HG03575 (cell line): ENCODE results near the gene ATP1B1.

Experiments used
- ATAC-seq: cut with Tn5 transposase; IDR thresholded peaks from one replicate; pipeline ENCODE4 v1.9.1; 2021; ENCODE audit not compliant: unreplicated experiment, insufficient number of reproducible peaks, low FRiP score; ENCODE audit errors: extremely low read depth

Gene ATP1B1

DNA sequence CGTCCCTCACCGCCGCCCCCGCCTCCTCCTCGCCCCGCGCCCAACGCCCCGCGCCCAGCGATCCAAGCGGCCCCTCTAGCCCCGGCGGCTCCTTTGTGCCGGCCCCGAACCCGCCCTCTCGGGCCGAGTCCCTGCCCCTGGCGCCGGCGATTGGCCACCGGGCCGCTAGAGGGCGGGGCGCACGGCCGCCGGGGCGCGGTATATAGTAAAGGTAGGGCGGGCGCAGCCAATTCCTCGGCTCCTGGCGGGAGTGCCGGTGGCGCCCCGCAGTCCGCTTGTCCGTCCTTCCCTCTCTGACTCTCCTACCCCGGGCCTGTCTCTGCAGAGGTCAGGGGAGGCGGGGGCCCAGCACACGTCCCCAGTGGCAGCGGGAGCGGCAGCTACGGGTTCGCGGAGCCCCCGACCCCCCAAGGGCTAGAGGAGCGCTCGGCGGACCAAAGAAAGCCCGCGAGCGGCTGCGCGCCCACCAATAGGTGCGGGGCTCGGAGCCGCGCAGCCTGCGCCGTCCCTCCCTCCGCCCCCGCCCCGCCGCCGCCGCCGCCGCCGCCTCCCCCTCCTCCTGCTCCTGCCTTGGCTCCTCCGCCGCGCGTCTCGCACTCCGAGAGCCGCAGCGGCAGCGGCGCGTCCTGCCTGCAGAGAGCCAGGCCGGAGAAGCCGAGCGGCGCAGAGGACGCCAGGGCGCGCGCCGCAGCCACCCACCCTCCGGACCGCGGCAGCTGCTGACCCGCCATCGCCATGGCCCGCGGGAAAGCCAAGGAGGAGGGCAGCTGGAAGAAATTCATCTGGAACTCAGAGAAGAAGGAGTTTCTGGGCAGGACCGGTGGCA is at the start of gene ATP1B1:
Gene ATP1B1, plus strand, starts transcription at position 596 of the 826 bp plus-strand sequence. Its CDS starts 140 bp downstream, at position 736.
- ATAC-seq = peak; percentile 42

DNA sequence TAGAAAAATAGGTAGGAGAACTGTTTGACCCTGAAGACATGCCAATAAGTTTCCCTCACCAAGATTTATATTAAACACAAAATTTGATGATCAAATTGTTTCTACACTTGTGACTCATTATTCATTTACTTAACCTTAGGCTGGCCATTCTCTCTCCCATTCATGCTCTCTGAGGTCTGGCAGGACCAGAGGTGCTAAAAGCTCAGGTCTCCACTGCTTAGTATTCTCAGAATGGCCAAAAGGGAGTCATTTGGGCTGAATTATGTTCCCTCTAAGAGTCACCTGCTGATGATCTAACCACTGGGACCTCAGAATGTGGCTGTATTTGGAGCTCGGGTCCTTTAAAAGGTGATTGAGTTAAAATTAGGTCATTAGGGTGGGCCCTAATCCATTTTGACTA is 47.1 kb upstream of the ATP1B1 start:
- ATAC-seq = no peak

DNA sequence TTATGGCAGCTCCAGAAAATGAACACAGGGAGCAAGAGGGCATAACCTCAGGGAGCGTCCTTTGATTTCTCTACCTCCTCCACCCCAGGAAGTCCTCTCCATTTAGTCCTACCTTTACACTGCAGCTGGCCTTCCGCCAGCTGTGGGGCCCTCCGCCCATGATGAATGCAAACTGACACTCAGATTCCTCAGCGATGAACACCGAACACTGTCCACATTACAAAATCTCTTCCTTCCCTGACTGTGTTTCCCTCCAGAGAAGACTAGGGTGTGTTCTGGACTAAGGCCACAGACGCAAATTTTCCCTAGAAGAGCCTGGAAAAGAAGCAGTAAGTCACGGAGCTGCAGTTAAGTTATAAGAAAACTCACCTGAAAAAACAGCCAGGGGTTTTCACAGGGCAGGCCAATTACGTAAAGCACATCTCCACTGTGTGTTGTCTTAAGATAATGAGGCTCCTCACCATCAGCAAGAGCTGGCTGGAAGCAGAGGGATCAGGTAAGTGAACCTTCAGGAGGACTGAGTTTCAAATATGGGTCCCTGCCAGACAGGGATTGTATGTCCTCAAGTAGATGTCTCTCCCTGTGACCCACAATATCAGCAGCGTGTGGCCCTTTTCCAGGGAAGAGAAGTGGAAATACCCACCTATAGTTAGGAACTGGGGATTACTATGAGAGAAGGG is 46.3 kb upstream of the ATP1B1 start:
- ATAC-seq = no peak

DNA sequence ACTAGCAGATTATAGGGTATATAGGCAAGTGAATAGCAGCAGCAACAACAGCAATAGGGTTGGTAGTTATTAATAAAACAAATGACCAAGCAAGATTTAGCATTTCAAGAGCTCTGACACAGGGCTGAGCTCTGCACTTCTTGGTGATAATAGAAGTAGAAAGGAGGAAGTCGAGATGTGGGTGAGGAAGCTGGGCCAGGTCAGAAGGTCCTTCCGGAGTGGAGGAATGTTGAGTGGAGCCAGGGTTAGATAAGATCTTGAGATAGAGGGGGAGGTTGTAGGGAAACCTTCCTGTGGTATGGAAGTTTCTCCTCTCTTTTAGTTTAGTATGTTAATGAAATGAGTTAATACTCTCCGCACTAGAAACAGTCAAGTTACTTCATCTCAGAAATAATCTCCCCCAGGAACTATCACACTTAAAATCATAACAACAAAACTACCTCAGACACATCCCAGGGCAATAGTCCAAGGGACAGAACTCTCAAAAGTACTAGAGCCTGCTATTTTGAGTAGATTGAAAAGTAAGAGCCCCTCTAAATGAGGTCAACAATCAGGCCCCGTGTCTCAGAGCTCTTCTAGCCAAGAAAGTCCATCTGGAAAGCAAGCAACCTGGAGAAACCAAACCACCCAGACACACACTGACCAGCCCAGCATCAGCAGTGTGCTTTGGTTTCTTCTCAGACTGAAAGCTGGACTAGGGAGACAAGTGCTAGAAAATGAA is 45.4 kb upstream of the ATP1B1 start:
- ATAC-seq = no peak

DNA sequence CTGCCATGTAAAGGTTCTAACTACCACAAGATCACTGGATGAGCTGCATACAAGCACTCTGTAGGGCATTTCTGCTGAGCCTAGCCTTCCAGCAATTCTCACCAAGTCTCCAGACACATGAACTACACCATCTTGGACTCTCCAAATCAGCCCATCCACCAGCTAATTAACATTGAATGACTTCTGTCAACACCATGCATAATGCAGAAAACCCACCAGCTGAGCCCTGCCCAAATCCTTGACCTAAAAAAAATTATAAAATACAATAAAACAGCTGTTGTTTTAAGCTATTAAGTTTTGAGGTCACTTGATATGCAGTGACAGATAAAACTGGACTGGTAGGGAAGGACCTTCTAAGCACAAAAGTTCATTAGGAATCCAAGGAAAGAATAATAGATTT is 44.3 kb upstream of the ATP1B1 start:
- no peak for ATAC-seq

DNA sequence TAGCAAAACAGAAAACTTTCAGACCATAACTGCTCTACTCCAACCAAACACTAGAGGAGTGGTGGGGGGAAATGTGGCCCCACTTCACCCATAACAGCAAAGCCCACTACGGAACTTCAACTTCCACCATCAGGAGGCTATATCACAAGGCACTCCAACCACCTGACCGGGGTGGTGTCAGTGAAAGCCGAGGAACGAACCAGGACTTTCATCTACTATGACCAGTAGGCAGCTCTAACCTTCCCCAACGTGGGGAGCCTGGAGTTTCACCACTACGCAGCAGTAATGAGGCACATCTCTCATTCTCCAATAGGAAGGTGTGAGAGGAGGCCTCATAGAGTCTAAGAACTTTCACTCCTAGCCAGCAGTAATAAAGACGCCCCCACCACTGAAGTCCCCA is 42.4 kb upstream of the ATP1B1 start:
- no peak for ATAC-seq

DNA sequence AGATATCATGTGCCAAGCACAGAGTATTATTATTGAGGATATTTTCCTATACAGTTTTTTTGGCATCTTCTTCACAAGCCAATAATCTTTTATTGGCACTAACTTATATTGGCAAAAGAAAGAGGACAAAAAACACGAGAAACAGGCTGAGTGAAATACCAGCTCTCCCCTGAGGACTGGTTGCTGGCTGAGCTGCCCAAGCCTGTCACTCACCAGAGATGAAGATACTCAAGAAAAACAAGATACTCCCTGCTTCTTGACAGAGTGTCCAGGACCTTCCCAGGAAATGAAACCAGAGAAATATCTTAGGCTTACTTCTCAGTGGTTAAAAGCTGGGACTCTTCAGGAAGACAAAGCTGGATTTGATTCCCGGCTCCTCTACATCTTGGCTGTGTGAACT is 35.9 kb upstream of the ATP1B1 start:
- ATAC-seq = no peak

DNA sequence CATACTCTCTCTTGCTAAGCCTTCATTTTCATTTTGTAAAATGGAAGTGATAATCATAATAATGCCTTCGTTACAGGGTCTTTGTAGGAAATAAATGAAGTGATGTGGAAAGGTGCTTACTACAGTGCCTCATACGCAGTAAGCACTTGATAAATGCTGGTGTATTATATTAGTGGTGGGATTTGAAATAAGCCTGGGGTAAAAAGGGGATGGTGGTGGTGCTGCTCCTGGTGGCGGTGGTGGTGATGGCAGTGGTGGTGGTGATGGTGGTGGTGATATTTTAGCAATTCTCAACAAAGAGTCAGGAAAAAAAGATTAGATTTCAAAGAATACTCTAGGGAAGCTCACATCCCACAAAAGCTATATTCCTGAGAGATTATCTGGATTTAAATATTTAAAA is 35.5 kb upstream of the ATP1B1 start:
- ATAC-seq = no peak

DNA sequence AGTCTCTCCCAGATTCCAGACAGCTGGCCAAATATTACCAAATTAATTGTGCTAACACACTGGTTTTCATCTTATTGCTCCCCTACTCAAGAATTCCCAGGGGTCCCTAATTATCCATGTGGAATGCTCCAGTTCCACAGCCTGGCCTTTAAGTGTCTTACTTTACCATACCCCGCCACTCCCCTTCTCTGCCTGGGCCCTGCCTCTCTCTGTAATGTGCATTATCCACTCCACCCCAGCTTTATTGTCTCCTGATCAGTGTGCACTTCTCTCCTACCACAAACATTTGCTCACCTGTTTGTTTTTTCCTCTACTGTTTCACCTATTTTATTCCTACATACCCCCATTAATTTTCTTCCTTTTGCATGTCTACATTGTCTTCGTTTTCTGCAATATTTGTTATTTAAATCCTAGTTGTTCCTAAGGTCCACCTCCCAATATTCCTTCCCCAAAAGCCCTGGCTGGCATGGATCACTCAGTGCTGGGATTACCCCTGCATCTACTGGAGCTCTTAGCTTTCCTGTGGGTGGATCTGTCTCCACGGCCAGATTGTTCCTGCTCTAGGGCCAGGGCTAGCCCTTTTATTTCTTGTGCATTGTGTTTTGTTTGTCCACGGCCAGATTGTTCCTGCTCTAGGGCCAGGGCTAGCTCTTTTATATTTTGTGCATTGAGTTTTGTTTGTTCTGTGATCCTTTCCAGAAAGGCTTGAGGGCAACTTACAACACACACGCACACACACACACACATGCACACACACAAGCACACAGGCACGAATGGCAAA is 33.4 kb upstream of the ATP1B1 start:
- no peak for ATAC-seq

DNA sequence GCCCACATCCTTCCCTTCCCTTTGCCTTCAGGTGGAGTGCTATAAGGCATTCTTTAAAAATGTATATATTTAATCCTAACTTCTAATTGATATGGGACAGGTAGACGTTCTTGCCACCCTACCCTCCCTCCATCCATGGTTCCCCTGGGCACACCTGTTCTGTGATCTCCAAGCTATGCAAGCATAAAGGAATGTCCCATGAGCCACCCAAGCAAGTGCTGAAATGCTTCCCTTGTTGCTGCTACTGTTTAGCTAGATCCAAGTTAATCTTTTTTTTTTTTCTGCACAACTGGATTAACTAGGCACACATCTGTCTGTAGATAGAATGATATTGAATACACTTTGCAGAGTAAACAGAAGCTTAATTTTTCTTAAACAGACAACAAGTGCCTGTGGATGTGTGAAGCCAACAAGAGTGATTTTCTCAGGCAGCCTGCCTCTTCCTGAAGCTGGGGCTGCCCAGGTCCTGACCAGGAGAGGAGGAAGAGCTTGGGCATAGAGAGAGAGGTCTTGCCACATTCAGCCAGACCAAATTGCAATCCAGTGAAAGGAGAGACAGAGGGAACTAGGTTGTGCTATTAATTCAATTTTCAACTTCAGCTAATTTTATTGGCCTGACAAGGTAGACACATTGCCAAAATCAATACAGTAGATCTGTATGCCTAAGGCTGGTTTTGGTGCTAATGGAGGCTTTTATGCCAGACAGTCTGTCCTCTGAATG is 28.2 kb upstream of the ATP1B1 start:
- ATAC-seq = no peak

DNA sequence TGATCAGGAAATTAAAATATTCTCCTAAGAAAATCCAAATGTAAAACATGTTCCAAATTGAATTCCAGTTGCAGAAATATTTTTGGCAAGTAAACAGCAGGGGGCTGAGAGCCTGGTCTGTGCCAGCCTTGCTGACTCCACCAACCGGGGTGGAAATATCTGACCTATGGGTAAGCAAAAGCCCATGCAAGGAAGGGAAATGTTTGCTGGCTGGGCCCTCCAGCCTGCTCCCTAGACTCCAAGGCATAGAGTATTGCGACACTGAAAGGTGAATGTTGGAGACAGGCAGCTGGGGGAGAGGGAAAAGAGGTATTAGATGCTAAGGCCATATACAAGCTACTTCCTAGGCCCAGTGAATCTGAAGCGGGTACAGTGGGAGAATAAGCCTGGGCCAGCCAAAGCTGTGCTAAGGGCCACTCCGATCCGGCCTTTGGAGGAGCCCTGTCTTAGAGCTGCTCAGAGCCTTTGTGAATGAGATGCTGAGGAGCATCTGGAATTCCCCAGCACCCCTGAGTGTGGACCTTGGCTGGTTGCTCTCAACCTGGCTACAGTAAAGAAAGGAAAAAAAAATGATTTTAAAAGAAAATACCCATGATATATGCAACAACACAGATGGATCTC is 24.9 kb upstream of the ATP1B1 start:
- no peak for ATAC-seq

DNA sequence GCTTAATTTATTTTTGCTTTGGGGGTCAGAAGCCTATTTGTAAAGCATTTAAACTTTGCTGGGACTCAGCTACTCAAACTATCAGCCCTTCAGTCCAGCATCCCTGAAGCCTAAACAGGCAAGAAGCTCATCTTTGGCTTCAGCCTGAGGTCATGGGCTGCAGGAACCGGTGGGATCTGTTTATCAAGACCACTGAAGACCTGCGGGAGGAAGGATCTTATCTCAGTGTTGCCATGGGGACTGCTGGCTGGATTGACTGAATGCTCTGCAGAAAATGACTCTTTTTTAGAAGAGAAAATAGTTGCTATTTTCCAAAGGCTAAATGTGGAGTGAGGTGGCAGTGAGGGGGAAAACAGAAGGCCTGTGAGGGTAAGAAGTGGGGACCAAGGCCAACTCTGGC is 20.6 kb upstream of the ATP1B1 start:
- ATAC-seq = no peak

DNA sequence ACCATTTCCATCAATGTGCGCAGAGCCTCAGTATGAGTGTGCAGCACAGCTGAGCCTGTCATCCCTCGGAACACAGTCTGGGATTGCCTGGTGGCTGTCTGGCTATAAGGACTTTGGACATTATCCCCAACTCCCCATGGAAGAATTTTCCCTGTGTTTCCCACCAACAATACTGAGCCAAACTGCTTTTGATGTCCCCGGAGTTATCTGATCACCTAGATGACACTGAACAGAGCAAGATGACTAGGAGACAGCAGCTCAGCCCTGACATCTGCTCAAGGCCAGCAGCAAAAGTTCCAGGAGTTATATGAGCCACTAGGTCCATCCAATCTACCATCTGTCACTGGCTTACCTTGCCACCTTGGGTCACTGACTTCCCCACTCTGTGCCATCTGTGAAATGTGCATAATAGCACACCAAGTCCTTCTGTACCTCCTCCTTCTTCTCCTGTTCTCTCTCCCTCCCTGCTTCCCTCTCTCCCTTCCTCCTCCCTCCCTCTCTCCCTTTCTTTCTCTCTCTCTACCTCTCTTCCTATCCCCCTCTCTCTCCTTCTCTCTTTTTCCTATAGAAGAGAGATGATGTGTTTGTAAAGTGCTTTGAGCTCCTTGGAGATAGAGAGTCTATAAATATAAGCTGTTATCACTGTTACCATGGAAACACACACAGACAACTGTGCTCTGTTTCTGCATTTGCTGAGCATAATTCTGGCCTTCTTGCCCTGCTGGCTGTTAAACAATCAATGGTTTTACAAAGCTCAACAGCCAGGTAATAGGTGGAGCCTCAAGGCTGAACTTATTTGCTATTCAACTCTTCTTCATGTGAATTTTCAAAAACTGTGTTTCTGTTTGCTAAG is 19.7 kb upstream of the ATP1B1 start:
- ATAC-seq = no peak

DNA sequence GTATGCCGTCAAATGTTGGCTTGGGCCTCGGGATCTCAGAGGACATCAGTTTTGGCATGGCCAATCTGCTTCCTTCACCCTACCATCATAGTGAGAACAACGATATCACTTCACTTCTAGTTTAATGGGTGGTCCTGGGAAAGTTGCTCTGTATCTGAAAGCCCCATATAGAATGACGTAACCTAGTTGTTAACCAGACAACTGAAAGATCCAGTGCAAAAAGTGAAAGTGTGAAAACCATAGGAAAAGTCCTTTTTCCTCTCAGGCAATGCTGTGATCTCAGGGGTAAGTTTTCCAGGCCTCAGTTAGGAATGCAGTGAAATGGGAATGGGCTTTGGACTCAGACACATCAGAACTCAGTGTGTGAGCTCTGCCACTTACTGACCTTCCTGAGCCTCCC is 18.6 kb upstream of the ATP1B1 start:
- no peak for ATAC-seq

DNA sequence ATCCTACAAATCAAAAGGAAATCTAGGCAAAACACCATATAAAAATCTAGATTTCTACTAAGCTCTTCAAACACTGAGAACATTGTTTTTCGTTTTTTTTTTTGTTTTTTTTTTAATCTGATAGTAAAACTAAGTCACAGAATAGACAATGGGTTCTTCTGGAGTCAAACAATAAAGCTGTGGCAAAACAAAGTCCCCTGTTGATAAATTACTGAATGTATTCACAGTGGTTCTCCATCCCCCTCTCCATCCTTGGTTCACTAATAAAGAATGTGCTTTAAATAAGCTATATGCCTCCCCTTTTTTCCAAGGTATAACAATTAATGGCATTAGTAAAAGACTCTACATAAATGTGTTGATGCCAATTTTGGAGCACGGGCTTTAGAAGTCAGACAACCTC is 16.7 kb upstream of the ATP1B1 start:
- no peak for ATAC-seq

DNA sequence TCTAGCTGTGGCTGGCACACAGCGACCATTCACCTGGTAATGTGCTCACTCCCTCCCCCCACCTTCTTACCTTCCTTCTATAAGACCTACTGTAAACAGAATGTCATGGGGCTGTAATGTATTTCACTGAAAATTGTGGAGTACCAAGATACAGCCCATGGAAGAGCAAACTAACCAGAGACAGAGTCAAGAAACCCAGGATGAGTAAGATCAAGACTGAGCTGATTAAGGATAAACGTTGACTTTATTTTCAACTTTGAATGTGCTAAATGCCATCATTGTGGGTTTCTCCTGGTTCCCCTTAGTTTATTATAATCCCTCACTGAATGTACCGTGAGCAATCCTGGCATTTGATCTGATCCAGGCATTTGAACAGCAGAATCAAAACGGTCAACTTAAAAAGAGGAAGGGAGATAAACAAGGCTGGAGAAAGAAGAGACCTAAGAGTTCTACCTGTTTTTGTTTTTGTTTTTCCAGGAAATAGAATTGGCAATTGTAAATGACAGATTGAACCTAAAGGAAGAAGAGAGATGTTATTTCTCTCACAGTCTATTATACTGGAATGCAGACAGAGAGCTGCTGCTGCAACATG is 16.1 kb upstream of the ATP1B1 start:
- ATAC-seq = no peak

DNA sequence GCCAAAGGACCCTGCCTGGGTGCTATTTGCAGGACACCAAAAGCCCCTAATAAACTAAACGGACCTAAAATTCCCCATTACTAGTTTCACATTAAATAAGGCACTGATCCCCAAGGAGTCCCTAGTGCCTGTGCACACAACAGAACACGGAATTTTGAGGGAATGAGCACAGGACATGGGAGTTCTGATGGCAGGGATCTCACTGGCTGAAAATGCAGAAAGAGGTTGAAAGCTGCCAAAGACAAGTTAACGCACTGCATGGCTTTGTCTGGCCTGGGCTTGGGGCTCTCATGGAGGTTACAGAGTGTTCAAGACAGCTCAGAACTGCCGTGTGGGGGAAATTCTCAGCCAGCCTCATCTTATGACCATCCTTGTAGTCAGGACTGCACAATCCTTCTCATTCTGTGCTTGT is 15.6 kb upstream of the ATP1B1 start:
- peak; percentile 3 for ATAC-seq
